ENCODE results near the gene FAM186B. TPM values are rescaled to one million over a fixed set of nuclear protein-coding genes. Genes with fewer than 3 reads are reported as not detected.

The FAM186B gene
- total RNA-seq, 1 experiment from 2014 or later = 0.39 TPM

GRCh38 chr12:49540229-49541139, 65.0 kb downstream of the FAM186B start:
- peak overlapping the region; percentile 33 for H3K4me3 Mint-ChIP-seq
- H3K9me3 Mint-ChIP-seq = no peaks in the 10 kb centered on the region
- H3K27ac Mint-ChIP-seq = no peak overlapping the region
- POLR2A ChIA-PET = no interaction called here
- no peaks in the 10 kb centered on the region for H3K36me3 Mint-ChIP-seq
- peaks cover 95% of the 10 kb centered on the region for H3K27me3 Mint-ChIP-seq (ENCODE audit: low read depth)
- ATAC-seq = no peak; the same call in 1 of the 2 replicates
- peaks cover 40% of the 10 kb centered on the region for H3K4me1 Mint-ChIP-seq
- TF ChIP-seq NR2C2 (CRISPR knock-in tag; IDR thresholded peaks at IDR 0.05) = no peak
- CTCF ChIA-PET = interaction anchor here (0.8 to 4.7 kb wide), 6 partner anchors 13 to 552 kb away, joined by 3 to 26 read pairs (median 3); no protein-coding TSS in a partner anchor
- DNase-seq (ENCODE audit: low spot score) = no peak

- H3K4me1 Mint-ChIP-seq = peaks cover 37% of the 10 kb centered on the region
- TF ChIP-seq RELA (CRISPR knock-in tag; IDR thresholded peaks at IDR 0.05; ENCODE audit: borderline replicate concordance) (no peak), ZSCAN18 (CRISPR knock-in tag; IDR thresholded peaks at IDR 0.05) (no peak), ZNF317 (CRISPR knock-in tag; IDR thresholded peaks at IDR 0.05; ENCODE audit: borderline replicate concordance, low read depth) (no peak), STAT6 (CRISPR knock-in tag; conservative IDR thresholded peaks at IDR 0.05; ENCODE audit: low read depth) (no peak), ELF4 (CRISPR knock-in tag; IDR thresholded peaks at IDR 0.05; ENCODE audit: low read depth) (no peak), CTCF (IDR thresholded peaks at IDR 0.05) (no peak), E2F4 (CRISPR knock-in tag; IDR thresholded peaks at IDR 0.05; ENCODE audit: borderline replicate concordance, low read depth) (no peak), GABPB1 (CRISPR knock-in tag; IDR thresholded peaks at IDR 0.05) (no peak), SMAD3 (CRISPR knock-in tag; IDR thresholded peaks at IDR 0.05; ENCODE audit: borderline replicate concordance) (no peak), EMX1 (CRISPR knock-in tag; IDR thresholded peaks at IDR 0.05) (no peak), GTF2I (CRISPR knock-in tag; conservative IDR thresholded peaks at IDR 0.05) (no peak), ZNF423 (CRISPR knock-in tag; IDR thresholded peaks at IDR 0.05) (no peak), ATF3 (CRISPR knock-in tag; conservative IDR thresholded peaks at IDR 0.05) (no peak), ZBTB21 (CRISPR knock-in tag; IDR thresholded peaks at IDR 0.05; ENCODE audit: borderline replicate concordance) (no peak), IRF2 (CRISPR knock-in tag; IDR thresholded peaks at IDR 0.05; ENCODE audit: borderline replicate concordance, low read depth) (no peak), HMGA2 (CRISPR knock-in tag; IDR thresholded peaks at IDR 0.05) (no peak)
- no peak for ATAC-seq
- no peaks in the 10 kb centered on the region for H3K9me3 Mint-ChIP-seq
- DNase-seq (ENCODE audit: low spot score) = no peak
- ChIA-PET POLR2A (interaction anchor here (1.1 kb wide), 1 partner anchor 247 kb away, joined by 3 read pairs; no protein-coding TSS in a partner anchor), CTCF (interaction anchor here (0.8 to 4.7 kb wide), 13 partner anchors 9 to 551 kb away, joined by 3 to 26 read pairs (median 6); partner anchors contain the start of gene SPATS2)
- no peak overlapping the region for H3K27ac Mint-ChIP-seq
- H3K4me3 Mint-ChIP-seq = peak overlapping the region; percentile 62
- peaks cover 95% of the 10 kb centered on the region for H3K27me3 Mint-ChIP-seq (ENCODE audit: low read depth)
- H3K36me3 Mint-ChIP-seq = no peaks in the 10 kb centered on the region
These were observed 65.8 kb downstream of the FAM186B start for GRCh38 chr12:49539406-49540228.

All from WTC11 (cell line).